Endothelial cell (in vitro differentiated cells): ENCODE measurements around the gene PRPF4. TPM values are rescaled to one million over a fixed set of nuclear protein-coding genes. Genes with fewer than 3 reads are reported as not detected.

Experiments used
- DNase-seq: peaks from one replicate; pipeline ENCODE4 v3.0.0; 2021; ENCODE audit warnings: low spot score
- H3K27ac Mint-ChIP-seq: one replicate; pipeline ENCODE4 v1.8.0; 2021; ENCODE audit warnings: mixed read lengths, inconsistent platforms; ENCODE audit not compliant: unreplicated experiment
- H3K27me3 Mint-ChIP-seq: one replicate; pipeline ENCODE4 v1.8.0; 2021; ENCODE audit warnings: mild to moderate bottlenecking, moderate library complexity, mixed read lengths, inconsistent platforms; ENCODE audit not compliant: unreplicated experiment
- H3K36me3 Mint-ChIP-seq: one replicate; pipeline ENCODE4 v1.8.0; 2021; ENCODE audit warnings: mild to moderate bottlenecking, low read depth, mixed read lengths, inconsistent platforms; ENCODE audit not compliant: unreplicated experiment
- H3K4me1 Mint-ChIP-seq: one replicate; pipeline ENCODE4 v1.8.0; 2021; ENCODE audit warnings: mild to moderate bottlenecking, mixed read lengths, inconsistent platforms; ENCODE audit not compliant: unreplicated experiment
- H3K4me3 Mint-ChIP-seq: one replicate; pipeline ENCODE4 v1.8.0; 2021; ENCODE audit warnings: mild to moderate bottlenecking, mixed read lengths, inconsistent platforms; ENCODE audit not compliant: unreplicated experiment
- H3K9me3 Mint-ChIP-seq: one replicate; pipeline ENCODE4 v1.8.0; 2021; ENCODE audit warnings: mixed read lengths, inconsistent platforms; ENCODE audit not compliant: unreplicated experiment
- total RNA-seq: library from RNA; stranded (reverse); fragmentation: NEBNext Ultra II Directional; extraction: Animal tissue kit (Norgen Biotek cat#: 25700); gene quantifications from one replicate; pipeline ENCODE4 v1.2.1, GENCODE V29; 2021; ENCODE audit not compliant: unreplicated experiment
- TF ChIP-seq, protein P1 (sequence below): fragments of 200-600 bp; sonication (generic); IDR thresholded peaks from one replicate; pipeline ENCODE4 v1.5.0; 2021; ENCODE audit warnings: antibody characterized with exemption; ENCODE audit not compliant: unreplicated experiment

PRPF4 gene
- total RNA-seq, 1 donor from 2014 or later = 20.5 TPM

DNA sequence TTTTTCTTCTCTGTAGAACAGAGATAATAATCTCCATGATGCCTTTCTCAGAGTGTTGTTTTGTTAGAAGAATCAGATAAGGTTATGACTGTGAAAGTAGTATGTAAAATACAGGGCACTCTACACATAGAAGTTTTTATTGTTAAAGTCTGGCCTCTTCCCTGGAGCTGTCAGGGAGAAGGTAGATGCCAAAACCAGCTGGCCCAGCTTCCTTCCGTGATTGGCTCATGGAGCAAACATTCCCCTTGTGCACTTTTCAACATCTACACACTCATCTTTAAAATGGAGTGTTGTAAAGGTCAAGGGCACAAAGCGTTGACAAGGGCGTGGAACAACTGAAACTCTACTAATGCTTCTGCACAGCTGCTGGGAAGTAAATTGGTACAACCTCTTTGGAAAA is 35.1 kb downstream of the PRPF4 start:
- no peak for DNase-seq
- Mint-ChIP-seq H3K4me1 (no peaks in the 10 kb centered on the region), H3K4me3 (no peak overlapping the region), H3K27ac (no peak overlapping the region), H3K27me3 (no peaks in the 10 kb centered on the region), H3K36me3 (no peaks in the 10 kb centered on the region), H3K9me3 (no peaks in the 10 kb centered on the region)
- TF ChIP-seq, protein P1, sequence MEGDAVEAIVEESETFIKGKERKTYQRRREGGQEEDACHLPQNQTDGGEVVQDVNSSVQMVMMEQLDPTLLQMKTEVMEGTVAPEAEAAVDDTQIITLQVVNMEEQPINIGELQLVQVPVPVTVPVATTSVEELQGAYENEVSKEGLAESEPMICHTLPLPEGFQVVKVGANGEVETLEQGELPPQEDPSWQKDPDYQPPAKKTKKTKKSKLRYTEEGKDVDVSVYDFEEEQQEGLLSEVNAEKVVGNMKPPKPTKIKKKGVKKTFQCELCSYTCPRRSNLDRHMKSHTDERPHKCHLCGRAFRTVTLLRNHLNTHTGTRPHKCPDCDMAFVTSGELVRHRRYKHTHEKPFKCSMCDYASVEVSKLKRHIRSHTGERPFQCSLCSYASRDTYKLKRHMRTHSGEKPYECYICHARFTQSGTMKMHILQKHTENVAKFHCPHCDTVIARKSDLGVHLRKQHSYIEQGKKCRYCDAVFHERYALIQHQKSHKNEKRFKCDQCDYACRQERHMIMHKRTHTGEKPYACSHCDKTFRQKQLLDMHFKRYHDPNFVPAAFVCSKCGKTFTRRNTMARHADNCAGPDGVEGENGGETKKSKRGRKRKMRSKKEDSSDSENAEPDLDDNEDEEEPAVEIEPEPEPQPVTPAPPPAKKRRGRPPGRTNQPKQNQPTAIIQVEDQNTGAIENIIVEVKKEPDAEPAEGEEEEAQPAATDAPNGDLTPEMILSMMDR = no peak

DNA sequence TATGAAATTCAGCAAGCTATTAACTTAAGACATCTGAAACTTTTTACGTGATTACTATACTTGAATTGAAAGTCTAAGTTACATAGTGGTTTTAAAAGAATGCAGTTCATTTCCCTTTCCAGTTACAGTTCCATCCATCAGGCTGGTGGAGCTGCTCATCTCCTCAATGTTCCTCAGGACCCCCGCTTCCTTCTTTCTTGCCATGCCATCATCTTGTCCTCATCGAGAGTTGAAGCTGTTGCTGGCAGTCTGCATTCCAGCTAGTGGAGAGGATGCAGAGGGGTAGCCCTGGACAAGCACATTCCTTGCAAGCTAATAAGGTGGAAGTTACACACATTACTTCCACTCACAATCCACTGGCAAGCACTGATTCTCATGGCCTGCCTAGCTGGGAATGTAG is 36.5 kb downstream of the PRPF4 start:
- H3K27ac Mint-ChIP-seq = no peak overlapping the region
- H3K36me3 Mint-ChIP-seq = no peaks in the 10 kb centered on the region
- no peak overlapping the region for H3K4me3 Mint-ChIP-seq
- H3K27me3 Mint-ChIP-seq = no peaks in the 10 kb centered on the region
- no peak for DNase-seq
- H3K4me1 Mint-ChIP-seq = no peaks in the 10 kb centered on the region
- TF ChIP-seq, protein P1 = no peak
- H3K9me3 Mint-ChIP-seq = no peaks in the 10 kb centered on the region

- Mint-ChIP-seq H3K27me3 (no peaks in the 10 kb centered on the region), H3K4me3 (no peak overlapping the region), H3K9me3 (no peaks in the 10 kb centered on the region), H3K4me1 (no peaks in the 10 kb centered on the region), H3K27ac (no peak overlapping the region), H3K36me3 (no peaks in the 10 kb centered on the region)
- TF ChIP-seq, protein P1 = no peak
- DNase-seq = no peak
Measured at GRCh38 chr9:113313261-113313660, 37.8 kb downstream of the PRPF4 start.

DNA sequence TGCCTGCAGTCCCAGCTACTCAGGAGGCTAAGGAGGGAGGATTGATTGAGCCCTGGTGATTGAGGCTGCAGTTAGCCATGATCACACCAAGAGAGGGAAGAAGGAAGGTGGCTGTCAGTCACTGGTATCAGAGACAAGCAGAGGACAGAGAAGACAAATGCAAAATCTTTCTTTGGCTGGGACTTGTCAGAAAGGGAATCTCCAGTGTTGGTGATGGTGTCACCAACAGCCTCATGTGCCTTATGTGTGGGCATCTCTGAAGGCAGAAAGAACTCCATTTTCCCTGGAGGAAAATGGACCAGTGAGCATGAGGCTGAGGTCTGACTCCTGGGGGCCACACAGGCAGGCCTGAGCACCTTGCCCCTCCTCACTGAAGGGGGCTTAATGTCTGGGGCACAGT is 39.8 kb downstream of the PRPF4 start:
- Mint-ChIP-seq H3K9me3 (no peaks in the 10 kb centered on the region), H3K27me3 (no peaks in the 10 kb centered on the region), H3K36me3 (no peaks in the 10 kb centered on the region)

GRCh38 chr9:113316030-113316429 is 40.6 kb downstream of the PRPF4 start:
- Mint-ChIP-seq H3K27ac (no peak overlapping the region), H3K36me3 (no peaks in the 10 kb centered on the region), H3K9me3 (no peaks in the 10 kb centered on the region), H3K4me1 (no peaks in the 10 kb centered on the region), H3K27me3 (no peaks in the 10 kb centered on the region), H3K4me3 (no peak overlapping the region)
- no peak for DNase-seq
- TF ChIP-seq, protein P1 = no peak

More for the DNA sequence above, 39.8 kb downstream of the PRPF4 start:
- DNase-seq = no peak
- no peak overlapping the region for H3K4me3 Mint-ChIP-seq
- H3K27ac Mint-ChIP-seq = no peak overlapping the region
- no peaks in the 10 kb centered on the region for H3K4me1 Mint-ChIP-seq
- TF ChIP-seq, protein P1 = no peak
